Ureter (tissue), 1 donor: ENCODE measurements around the gene PPP1R13B. TPM values are rescaled to one million over a fixed set of nuclear protein-coding genes. Genes with fewer than 3 reads are reported as not detected.

ENCODE experiments used
- DNase-seq: peaks from one replicate; pipeline ENCODE4 v3.0.0-alpha.2; 2020; ENCODE audit warnings: low spot score
- total RNA-seq: library from RNA; stranded (reverse); gene quantifications from one replicate; pipeline ENCODE4 v1.2.4, GENCODE V29; 2023
- donor health status: DM: yes; HTN: yes; CAD: no.

Gene PPP1R13B
- total RNA-seq, 1 donor from 2014 or later: 94.4 TPM

- no peak for DNase-seq
These were observed 133.9 kb downstream of the PPP1R13B start for GRCh38 chr14:103713304-103714062.

GRCh38 chr14:103712633-103713247 is 134.6 kb downstream of the PPP1R13B start:
- DNase-seq: no peak

- DNase-seq: peak; percentile 84
These were observed 135.6 kb downstream of the PPP1R13B start for GRCh38 chr14:103711516-103712431.

GRCh38 chr14:103710771-103711377 is 136.5 kb downstream of the PPP1R13B start:
- DNase-seq: no peak

DNA sequence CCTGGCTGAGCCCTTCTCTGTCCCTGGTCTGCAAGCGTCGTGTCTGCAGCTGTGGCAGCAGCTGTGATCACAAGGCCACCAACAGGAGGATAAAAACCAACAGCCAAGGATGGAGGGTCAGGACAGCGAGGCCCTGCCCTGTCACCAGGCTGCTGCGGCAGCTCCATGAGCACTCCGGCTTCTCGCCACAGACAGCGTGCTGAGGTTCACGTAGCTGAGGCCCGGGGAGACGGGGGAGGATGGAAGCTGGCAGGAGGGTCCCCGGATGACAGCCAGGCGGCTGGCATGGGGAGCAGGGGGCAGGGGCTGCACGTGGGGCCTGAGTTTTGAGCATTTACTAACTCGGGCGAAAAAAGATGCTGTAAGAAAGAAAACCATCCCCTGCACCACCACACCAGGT is 137.6 kb downstream of the PPP1R13B start:
- DNase-seq: no peak

- DNase-seq: no peak
These were observed 138.6 kb downstream of the PPP1R13B start for GRCh38 chr14:103708750-103709187.

DNA sequence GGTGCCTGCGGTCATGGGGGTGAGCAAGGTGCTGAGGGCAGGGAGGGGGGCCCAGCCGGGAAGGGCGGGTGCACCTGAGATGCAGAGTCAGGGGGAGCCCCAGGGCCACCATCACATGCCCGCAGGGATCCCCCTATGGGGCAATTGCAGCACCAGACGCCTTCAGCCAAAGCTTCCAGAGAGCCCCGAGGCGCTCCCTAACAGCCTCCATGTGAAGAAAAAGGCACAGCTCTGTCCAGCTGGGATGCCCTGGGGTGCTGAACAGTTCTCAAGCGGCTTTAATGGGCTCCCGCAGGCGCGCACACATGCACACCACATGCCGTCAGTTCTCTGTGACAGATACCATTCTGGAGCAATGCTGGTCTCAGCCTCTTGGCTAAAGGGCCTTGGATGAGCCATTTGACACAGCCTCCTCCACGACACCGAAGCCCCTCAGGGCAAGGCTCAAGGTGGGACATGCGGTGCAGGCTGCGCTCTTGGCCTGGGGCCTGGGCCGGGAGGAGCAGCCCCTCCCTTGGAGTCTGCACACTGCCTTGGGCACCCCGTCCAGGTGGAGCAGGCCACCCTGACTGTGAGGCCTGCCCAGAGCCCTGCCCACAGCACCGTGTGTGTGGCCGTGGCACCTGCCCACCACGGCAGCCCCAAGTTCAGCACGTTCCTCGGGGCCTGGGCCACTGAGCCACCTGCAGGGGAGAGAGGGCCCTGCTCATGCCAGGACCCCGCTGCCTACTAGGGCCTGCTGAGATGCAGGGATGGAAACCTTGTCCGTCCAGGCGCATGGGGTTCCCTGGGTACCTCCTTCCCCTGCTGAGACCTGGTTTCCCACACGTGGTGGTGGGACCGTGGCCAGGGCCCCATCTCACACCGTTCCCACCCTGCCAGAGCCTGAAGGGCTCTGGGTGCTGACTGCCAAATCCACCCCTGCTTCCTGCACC is 139.8 kb downstream of the PPP1R13B start:
- no peak for DNase-seq

- no peak for DNase-seq
These were observed 140.6 kb downstream of the PPP1R13B start for GRCh38 chr14:103706551-103707328.

DNA sequence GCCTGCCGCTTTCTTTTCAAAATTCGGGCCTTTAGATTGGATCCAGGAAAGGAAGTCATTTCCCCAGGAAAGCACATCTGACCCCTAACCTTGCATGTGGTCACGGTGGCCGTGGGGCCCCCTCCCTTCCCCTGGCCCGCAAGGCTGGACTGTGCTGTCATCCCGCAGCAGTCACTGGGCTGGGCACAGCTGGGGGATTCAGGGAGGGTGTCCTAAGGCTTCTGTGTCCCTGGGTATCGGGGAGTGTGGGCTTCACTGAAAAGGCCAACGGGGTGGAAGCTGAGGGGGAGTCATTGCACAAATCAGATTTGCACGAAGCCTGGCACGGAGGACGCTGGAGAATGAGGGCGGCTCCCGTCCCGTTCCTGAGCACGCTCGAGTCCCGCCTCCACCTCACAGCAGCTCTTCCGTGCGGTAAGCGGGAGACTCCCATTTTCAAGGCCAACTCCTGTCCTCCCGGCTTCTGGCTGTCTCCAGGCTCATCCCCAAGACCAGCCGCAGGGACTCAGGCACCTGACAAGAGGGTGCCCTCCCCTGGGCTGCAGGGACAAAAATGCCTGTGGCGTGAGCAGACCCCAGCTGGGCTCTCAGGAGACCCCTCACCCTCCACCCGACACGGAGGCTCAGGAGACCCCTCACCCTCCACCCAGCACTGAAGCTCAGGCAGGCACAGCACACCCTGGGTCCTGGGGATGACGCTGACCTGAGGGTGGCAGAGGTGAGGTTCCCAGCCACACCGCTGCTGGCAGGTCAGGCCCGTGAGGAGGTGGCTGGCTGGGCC is 141.7 kb downstream of the PPP1R13B start:
- no peak for DNase-seq

DNA sequence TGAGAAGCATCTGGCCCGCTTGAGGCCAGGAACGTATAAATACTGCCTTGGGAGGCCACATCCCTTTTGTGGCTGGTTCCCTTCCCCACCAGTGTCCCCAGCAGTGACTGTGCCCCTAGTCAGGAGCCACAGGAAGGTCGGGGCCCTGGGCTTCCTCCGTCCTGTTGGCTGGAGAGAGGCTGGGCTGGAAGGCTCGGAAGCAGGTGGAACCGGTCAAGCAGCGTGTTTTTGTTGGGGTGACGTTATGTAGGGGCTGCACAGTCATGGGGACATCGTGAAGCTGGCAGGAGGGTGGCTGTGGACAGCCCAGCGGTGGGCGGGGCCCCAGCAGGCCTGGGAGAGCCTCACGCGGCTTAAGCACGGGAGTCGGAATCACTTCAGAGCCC is 142.3 kb downstream of the PPP1R13B start:
- peak; percentile 90 for DNase-seq

GRCh38 chr14:103704708-103705107 is 142.7 kb downstream of the PPP1R13B start:
- no peak for DNase-seq

DNA sequence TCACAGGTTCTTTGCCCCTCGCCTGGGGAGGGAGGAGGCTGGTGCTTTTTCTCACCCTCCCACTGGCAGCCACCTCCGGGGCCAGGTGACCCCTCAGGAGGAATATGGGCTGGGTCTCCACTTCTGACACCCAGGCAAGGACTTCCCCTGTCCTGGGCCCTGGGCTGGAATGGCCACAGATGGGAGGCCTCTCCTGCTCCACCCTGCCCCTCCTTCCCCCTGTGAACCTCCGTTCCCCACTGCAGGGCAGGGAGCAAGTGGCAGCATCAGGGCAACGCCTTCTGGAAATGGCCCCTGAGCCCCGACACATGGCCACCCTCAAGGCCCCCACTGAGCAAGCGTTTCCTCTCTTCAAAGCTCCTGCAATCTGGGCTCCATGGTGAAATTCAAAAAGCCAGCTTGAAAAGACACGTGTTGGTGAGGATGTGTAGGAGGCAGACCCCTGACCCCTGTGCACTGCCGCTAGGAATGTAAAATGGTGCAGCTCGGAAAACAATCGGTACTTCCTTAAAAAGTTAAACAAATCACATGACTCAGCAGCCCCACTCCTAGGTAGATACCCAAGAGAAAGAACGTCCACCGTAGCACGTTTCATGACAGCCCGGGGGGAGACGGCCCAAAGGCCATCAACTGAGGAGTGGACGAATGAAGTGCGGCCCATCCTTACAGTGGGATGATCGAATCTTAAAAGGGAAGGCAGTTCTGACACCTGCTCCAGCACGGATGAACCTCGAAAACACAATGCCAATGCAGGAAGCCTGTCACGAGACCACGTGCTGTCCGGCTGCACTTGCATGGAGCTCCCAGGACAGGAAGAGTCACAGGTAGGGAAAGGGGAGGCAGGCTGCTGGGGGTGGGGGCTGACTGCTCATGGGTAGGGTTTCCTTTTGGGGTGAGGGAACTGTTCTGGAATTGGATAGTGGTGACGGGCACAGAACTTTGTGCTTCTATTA is 143.7 kb downstream of the PPP1R13B start:
- no peak for DNase-seq

DNA sequence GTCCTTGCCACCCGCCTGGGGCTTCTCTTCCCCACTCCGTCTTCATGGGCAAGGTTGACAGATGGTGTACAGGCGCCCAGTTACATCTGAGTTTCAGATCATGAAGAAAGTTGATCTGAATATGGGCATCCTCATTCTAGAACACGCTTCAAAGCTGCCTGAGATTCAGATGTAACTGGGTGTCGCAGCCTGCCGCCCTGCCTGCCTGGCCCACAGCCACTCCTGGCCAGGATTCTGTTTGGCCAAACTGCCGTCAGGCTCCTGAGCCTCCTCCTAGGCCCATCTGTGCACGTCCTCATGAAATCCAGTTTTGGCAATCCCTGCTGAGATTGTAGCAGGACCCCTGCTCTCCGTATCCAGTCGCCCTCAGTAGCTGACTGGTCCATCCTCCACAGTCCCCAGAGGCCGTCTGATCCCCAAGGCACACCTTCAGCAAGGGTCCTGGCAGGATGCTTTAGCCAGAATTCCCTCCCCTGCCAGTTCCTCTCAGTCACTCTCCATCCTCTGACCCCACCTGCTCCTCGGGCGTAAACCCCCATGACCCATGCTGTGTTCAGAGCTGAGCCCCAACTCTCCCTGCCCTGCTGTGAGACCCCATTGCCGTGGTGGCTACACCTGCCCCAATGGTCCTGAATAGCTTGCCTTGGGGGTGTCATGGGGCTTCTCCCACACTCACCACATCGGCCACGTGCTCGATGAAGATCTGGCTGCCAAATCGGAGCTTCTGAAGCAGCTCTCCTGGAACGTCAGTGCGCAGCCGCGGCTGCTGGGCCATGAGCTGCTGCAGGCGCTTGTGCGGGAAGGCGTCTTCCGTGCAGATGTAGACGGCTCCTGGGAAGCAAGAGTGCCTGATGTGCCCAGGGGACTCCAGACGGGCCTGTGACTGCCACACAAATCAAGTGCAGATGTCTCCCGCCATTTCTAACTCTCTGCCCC is 144.6 kb downstream of the PPP1R13B start:
- no peak for DNase-seq

GRCh38 chr14:103702095-103702494 is 145.3 kb downstream of the PPP1R13B start:
- DNase-seq: no peak

DNA sequence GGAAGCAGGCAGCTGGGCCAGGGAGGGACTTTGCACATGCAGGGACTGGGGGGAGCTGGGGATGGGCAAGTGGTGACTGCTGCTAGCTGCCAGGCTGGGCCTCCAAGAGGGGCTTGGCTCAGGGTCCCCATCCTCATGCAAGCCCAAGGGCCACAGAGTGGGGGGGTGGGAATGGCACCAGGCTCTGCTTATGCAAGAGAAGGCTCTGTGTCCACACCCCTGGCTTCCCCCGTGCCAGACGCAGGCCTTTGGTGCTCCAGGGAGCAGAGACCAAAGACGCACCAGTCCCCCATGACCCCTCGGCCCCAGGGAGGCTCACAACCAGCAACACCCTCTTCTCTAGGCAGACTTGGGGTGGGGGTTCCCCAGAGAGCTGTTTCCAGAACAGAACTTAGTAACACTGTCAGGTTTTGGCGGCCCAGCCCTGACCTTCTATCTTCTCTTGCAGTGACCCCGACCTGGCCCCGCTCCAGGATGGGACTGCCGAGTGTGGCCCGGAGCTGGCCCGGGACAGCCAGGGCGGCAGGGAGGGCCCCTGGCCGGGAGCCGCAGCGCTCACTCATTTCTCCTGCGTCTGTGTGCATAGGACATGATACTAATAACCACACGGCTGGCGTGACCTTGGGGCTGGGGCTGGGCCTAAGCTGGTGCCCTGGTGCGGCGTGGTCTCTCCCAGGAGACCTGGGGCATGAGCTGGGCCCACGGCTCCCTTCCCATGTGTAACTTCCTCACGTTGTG is 146.5 kb downstream of the PPP1R13B start:
- no peak for DNase-seq
